ENCODE measurements around the gene POLR3F. TPM values are rescaled to one million over a fixed set of nuclear protein-coding genes. Genes with fewer than 3 reads are reported as not detected.

The POLR3F gene
- total RNA-seq, 1 experiment from 2014 or later = 15.7 TPM

- intact Hi-C loops (cut with micrococcal nuclease; ENCODE audit: unreplicated experiment) = loop anchor here (1.0 to 5.0 kb wide), 5 partner anchors 9 to 93 kb away; partner anchors contain the start of genes DZANK1, POLR3F, RBBP9 and SMIM26
- no peaks in the 10 kb centered on the region for H3K27me3 ChIP-seq (replicated peaks; ENCODE audit: control insufficient read depth, insufficient read depth, low read length)
- Mint-ChIP-seq H3K4me3 (ENCODE audit: unreplicated experiment) (peak overlapping the region; percentile 99), H3K27ac (ENCODE audit: unreplicated experiment) (peak overlapping the region; percentile 100), H3K27me3 (ENCODE audit: insufficient read depth, unreplicated experiment) (no peaks in the 10 kb centered on the region), H3K4me1 (ENCODE audit: low read depth, unreplicated experiment) (peaks cover 7% of the 10 kb centered on the region), H3K9me3 (ENCODE audit: unreplicated experiment) (no peaks in the 10 kb centered on the region), H3K36me3 (ENCODE audit: insufficient read depth, unreplicated experiment) (peaks cover 45% of the 10 kb centered on the region)
- CTCF ChIA-PET = interaction anchor here (0.6 to 2.4 kb wide), 5 partner anchors 8 to 1132 kb away, joined by 3 to 12 read pairs (median 6); partner anchors contain the start of gene RBBP9
- TSS peak; percentile 91 for BruUV-seq (replicated peaks)
- DNase-seq = peak in 1 of 2 experiments; percentile 13
- H3K9me3 ChIP-seq = no peaks in the 10 kb centered on the region
- no peaks in the 10 kb centered on the region for H3K36me3 ChIP-seq (ENCODE audit: control insufficient read depth, insufficient read depth, low read length)
- peaks cover 9% of the 10 kb centered on the region; the same call in 1 of the 2 replicates for H3K4me1 ChIP-seq
- POLR2A ChIA-PET = interaction anchor here (0.8 to 4.1 kb wide), 16 partner anchors 9 to 219 kb away, joined by 3 to 55 read pairs (median 5); partner anchors contain the start of genes DZANK1, POLR3F, RBBP9 and SMIM26
- no peak for TF ChIP-seq CTCF (IDR thresholded peaks at IDR 0.05; ENCODE audit: insufficient read depth in 1 of 2, low read depth in 1 of 2, low read length in 1 of 2, severe bottlenecking in 1 of 2, unreplicated experiment in 1 of 2)
- peak overlapping the region; percentile 48 for H3K4me3 ChIP-seq (ENCODE audit: low read depth, low read length)
These were observed 39.6 kb downstream of the POLR3F start for GRCh38 chr20:18506744-18507143.

GRCh38 chr20:18507218-18508191, 40.3 kb downstream of the POLR3F start, which contains the start of gene SEC23B:
SEC23B (plus strand) TSS chr20:18507940; CDS start chr20:18510836, 2,896 bp downstream.
- intact Hi-C loops (cut with micrococcal nuclease; ENCODE audit: unreplicated experiment) = loop anchor here (1.0 to 5.0 kb wide), 5 partner anchors 10 to 94 kb away; partner anchors contain the start of genes DZANK1, POLR3F, RBBP9 and SMIM26
- no peaks in the 10 kb centered on the region; the same call in 1 of the 2 replicates for H3K36me3 ChIP-seq (ENCODE audit: control insufficient read depth, insufficient read depth, low read length)
- peak within 1 kb of the TSS; percentile 48 for H3K4me3 ChIP-seq (ENCODE audit: low read depth, low read length)
- no peaks in the 10 kb centered on the region for H3K27me3 Mint-ChIP-seq (ENCODE audit: insufficient read depth, unreplicated experiment)
- BruUV-seq (replicated peaks) = no TSS peak
- TF ChIP-seq CTCF (IDR thresholded peaks at IDR 0.05; ENCODE audit: insufficient read depth in 1 of 2, low read depth in 1 of 2, low read length in 1 of 2, severe bottlenecking in 1 of 2, unreplicated experiment in 1 of 2) = no peak
- no peaks in the 10 kb centered on the region for H3K27me3 ChIP-seq (replicated peaks; ENCODE audit: control insufficient read depth, insufficient read depth, low read length)
- peak within 1 kb of the TSS; percentile 99 for H3K4me3 Mint-ChIP-seq (ENCODE audit: unreplicated experiment)
- CTCF ChIA-PET = interaction anchor here (0.7 to 2.4 kb wide), 5 partner anchors 9 to 78 kb away, joined by 3 to 12 read pairs (median 6); partner anchors contain the start of genes DZANK1, POLR3F and RBBP9
- H3K4me1 Mint-ChIP-seq (ENCODE audit: low read depth, unreplicated experiment) = peaks cover 7% of the 10 kb centered on the region
- H3K9me3 Mint-ChIP-seq (ENCODE audit: unreplicated experiment) = no peaks in the 10 kb centered on the region
- H3K4me1 ChIP-seq = peaks cover 9% of the 10 kb centered on the region; the same call in 1 of the 2 replicates
- H3K9me3 ChIP-seq = no peaks in the 10 kb centered on the region
- POLR2A ChIA-PET = interaction anchor here (0.5 to 4.1 kb wide), 19 partner anchors 8 to 1076 kb away, joined by 3 to 55 read pairs (median 4); partner anchors contain the start of genes DZANK1, POLR3F, RBBP9 and SMIM26
- DNase-seq = peak; percentile 98 to 99
- peak within 1 kb of the TSS; percentile 100 for H3K27ac Mint-ChIP-seq (ENCODE audit: unreplicated experiment)
- peaks cover 49% of the 10 kb centered on the region for H3K36me3 Mint-ChIP-seq (ENCODE audit: insufficient read depth, unreplicated experiment)

- TF ChIP-seq CTCF (IDR thresholded peaks at IDR 0.05; ENCODE audit: insufficient read depth in 1 of 2, low read depth in 1 of 2, low read length in 1 of 2, severe bottlenecking in 1 of 2, unreplicated experiment in 1 of 2) = no peak
- Mint-ChIP-seq H3K4me1 (ENCODE audit: low read depth, unreplicated experiment) (no peaks in the 10 kb centered on the region), H3K36me3 (ENCODE audit: insufficient read depth, unreplicated experiment) (peaks cover 73% of the 10 kb centered on the region), H3K4me3 (ENCODE audit: unreplicated experiment) (no peak overlapping the region), H3K27me3 (ENCODE audit: insufficient read depth, unreplicated experiment) (no peaks in the 10 kb centered on the region), H3K9me3 (ENCODE audit: unreplicated experiment) (no peaks in the 10 kb centered on the region), H3K27ac (ENCODE audit: unreplicated experiment) (no peak overlapping the region)
- Histone ChIP-seq H3K4me3 (ENCODE audit: low read depth, low read length) (no peak overlapping the region), H3K27me3 (replicated peaks; ENCODE audit: control insufficient read depth, insufficient read depth, low read length) (no peaks in the 10 kb centered on the region), H3K4me1 (peaks cover 2% of the 10 kb centered on the region; the same call in 1 of the 2 replicates), H3K9me3 (no peaks in the 10 kb centered on the region), H3K36me3 (ENCODE audit: control insufficient read depth, insufficient read depth, low read length) (peaks cover 2% of the 10 kb centered on the region)
- intact Hi-C loops (cut with micrococcal nuclease; ENCODE audit: unreplicated experiment) = no loop called here
- ChIA-PET POLR2A (no interaction called here), CTCF (no interaction called here)
- DNase-seq = no peak
- BruUV-seq (replicated peaks) = no TSS peak
These were observed 44.4 kb downstream of the POLR3F start for GRCh38 chr20:18511571-18511970.

All from Caco-2 (cell line).